ENCODE data around the gene TTC16. TPM values are rescaled to one million over a fixed set of nuclear protein-coding genes. Genes with fewer than 3 reads are reported as not detected.

The TTC16 gene
- total RNA-seq, 1 donor from 2014 or later = 1.3 TPM

DNA sequence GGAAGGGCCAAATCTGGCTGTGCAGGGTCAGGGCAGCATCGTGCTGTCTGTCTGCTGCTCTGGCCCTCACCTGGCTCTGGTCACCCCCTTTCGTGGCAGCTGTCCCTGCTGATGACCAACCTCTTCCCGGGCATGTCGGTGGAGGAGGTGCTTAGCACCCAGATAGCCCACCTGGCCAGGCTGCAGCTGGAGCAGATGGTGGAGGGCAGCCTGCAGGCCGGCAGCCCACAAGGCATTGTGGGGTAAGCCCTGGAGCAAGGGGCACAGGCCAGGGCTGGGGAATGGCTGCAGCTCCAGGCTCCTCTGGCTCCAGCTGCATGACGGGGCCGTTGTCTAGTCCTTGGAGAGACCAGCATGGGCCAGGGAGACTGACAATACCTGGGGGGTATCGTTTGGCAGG, 11.0 kb downstream of the TTC16 start:
- no peak for TF ChIP-seq CTCF (IDR thresholded peaks at IDR 0.05)
- Histone ChIP-seq H3K36me3 (peaks cover 6% of the 10 kb centered on the region), H3K9me3 (no peaks in the 10 kb centered on the region), H3K4me1 (peaks cover 18% of the 10 kb centered on the region), H3K27me3 (ENCODE audit: low read depth) (no peaks in the 10 kb centered on the region), H3K4me3 (no peak overlapping the region), H3K27ac (no peak overlapping the region)
- ATAC-seq (no peak), DNase-seq (no peak)
- intact Hi-C loops (cut with DNase I) = no loop called here

GRCh38 chr9:127728808-127729207, 12.9 kb downstream of the TTC16 start:
- H3K4me1 ChIP-seq = peaks cover 12% of the 10 kb centered on the region
- no peak overlapping the region for H3K4me3 ChIP-seq
- intact Hi-C loops (cut with DNase I) = no loop called here
- no peaks in the 10 kb centered on the region for H3K9me3 ChIP-seq
- no peaks in the 10 kb centered on the region for H3K27me3 ChIP-seq (ENCODE audit: low read depth)
- no peak for TF ChIP-seq CTCF (IDR thresholded peaks at IDR 0.05)
- peaks cover 22% of the 10 kb centered on the region for H3K36me3 ChIP-seq
- no peak overlapping the region for H3K27ac ChIP-seq
- ATAC-seq (no peak), DNase-seq (no peak)

- no peak for DNase-seq
Measured at GRCh38 chr9:127729522-127730256, 13.8 kb downstream of the TTC16 start.

GRCh38 chr9:127730262-127730661, 14.4 kb downstream of the TTC16 start:
- no peak overlapping the region for H3K27ac ChIP-seq
- TF ChIP-seq CTCF (IDR thresholded peaks at IDR 0.05) = no peak
- peaks cover 11% of the 10 kb centered on the region for H3K4me1 ChIP-seq
- no peak for ATAC-seq
- peaks cover 22% of the 10 kb centered on the region for H3K36me3 ChIP-seq
- H3K27me3 ChIP-seq (ENCODE audit: low read depth) = no peaks in the 10 kb centered on the region
- no peaks in the 10 kb centered on the region for H3K9me3 ChIP-seq
- no peak for DNase-seq
- no peak overlapping the region for H3K4me3 ChIP-seq
- intact Hi-C loops (cut with DNase I) = loop anchor here (10.0 kb wide), 1 partner anchor 135 kb away; no protein-coding TSS in a partner anchor

More at GRCh38 chr9:127729522-127730256, 13.8 kb downstream of the TTC16 start:
- H3K4me3 ChIP-seq = no peak overlapping the region
- H3K27me3 ChIP-seq (ENCODE audit: low read depth) = no peaks in the 10 kb centered on the region
- ATAC-seq = no peak
- H3K9me3 ChIP-seq = no peaks in the 10 kb centered on the region
- H3K36me3 ChIP-seq = peaks cover 22% of the 10 kb centered on the region
- intact Hi-C loops (cut with DNase I) = loop anchor here (10.0 kb wide), 1 partner anchor 135 kb away; no protein-coding TSS in a partner anchor
- H3K4me1 ChIP-seq = peaks cover 13% of the 10 kb centered on the region
- no peak for TF ChIP-seq CTCF (IDR thresholded peaks at IDR 0.05)
- no peak overlapping the region for H3K27ac ChIP-seq

- Histone ChIP-seq H3K9me3 (no peaks in the 10 kb centered on the region), H3K27me3 (ENCODE audit: low read depth) (no peaks in the 10 kb centered on the region), H3K36me3 (peaks cover 22% of the 10 kb centered on the region), H3K27ac (no peak overlapping the region), H3K4me3 (no peak overlapping the region), H3K4me1 (peaks cover 11% of the 10 kb centered on the region)
- intact Hi-C loops (cut with DNase I) = loop anchor here (10.0 kb wide), 1 partner anchor 136 kb away; no protein-coding TSS in a partner anchor
- no peak for TF ChIP-seq CTCF (IDR thresholded peaks at IDR 0.05)
- DNase-seq = no peak
- ATAC-seq = no peak
Measured at GRCh38 chr9:127730799-127731410, 15.0 kb downstream of the TTC16 start.

Measured in lower lobe of right lung (tissue), 2 donors.